K562 (cell line): ENCODE data around the gene ICAM1. TPM values are rescaled to one million over a fixed set of nuclear protein-coding genes. Genes with fewer than 3 reads are reported as not detected.

Source experiments
- ARID4B ChIP-seq: sonication (generic); formaldehyde crosslinking; IDR thresholded peaks from 2 replicates; pipeline ENCODE4 v1.8.0; 2022; ENCODE audit warnings: mild to moderate bottlenecking, missing genetic modification reagents
- DDX20 ChIP-seq: fragments of 450-650 bp; IDR thresholded peaks from 2 replicates; pipeline ENCODE4 v1.6.1; 2016; ENCODE audit warnings: missing genetic modification characterization, low read depth, mild to moderate bottlenecking, missing compliant biosample characterization, moderate library complexity
- DPF2 ChIP-seq: fragments of 450-650 bp; IDR thresholded peaks from 2 replicates; pipeline ENCODE4 v1.6.1; 2016
- FOXA3 ChIP-seq, 2 experiments: fragments of 450-650 bp in 1 of 2; sonication (generic) in 1 of 2; formaldehyde crosslinking; IDR thresholded peaks in 1 of 2; conservative IDR thresholded peaks in 1 of 2; 2 replicates each; pipeline versions ENCODE4 v1.4.0 to v1.8.0; 2020 to 2022; ENCODE audit warnings: mild to moderate bottlenecking in 2 of 2, missing genetic modification reagents in 1 of 2
- HCFC1 ChIP-seq: IDR thresholded peaks from 2 replicates; pipeline ENCODE4 v1.6.1; 2012; ENCODE audit warnings: low read depth, low read length, improper control_type of control experiment
- HDAC3 ChIP-seq: fragments of 450-650 bp; IDR thresholded peaks from 2 replicates; pipeline ENCODE4 v1.6.1; 2018; ENCODE audit warnings: borderline replicate concordance, mild to moderate bottlenecking, moderate library complexity; ENCODE audit not compliant: partially characterized antibody
- HDAC6 ChIP-seq: IDR thresholded peaks from 2 replicates; pipeline ENCODE4 v1.6.1; 2012; ENCODE audit warnings: low read depth, mild to moderate bottlenecking, control low read depth, inconsistent platforms, low read length, moderate library complexity
- HEY1 ChIP-seq: fragments of 250-450 bp; sonication (Bioruptor Pico); IDR thresholded peaks from 2 replicates; pipeline ENCODE4 v1.5.0; 2020; ENCODE audit warnings: mild to moderate bottlenecking, moderate library complexity, borderline replicate concordance
- JUN ChIP-seq, 2 experiments: sonication (generic) in 1 of 2; formaldehyde crosslinking in 1 of 2; IDR thresholded peaks; 2 replicates each; pipeline versions ENCODE4 v1.6.1 to v1.8.0; 2012 to 2022; ENCODE audit warnings: borderline replicate concordance in 2 of 2, mild to moderate bottlenecking in 2 of 2, improper control_type of control experiment in 1 of 2, low read depth in 1 of 2, low read length in 1 of 2, missing genetic modification reagents in 1 of 2
- KDM5B ChIP-seq: fragments of 200-600 bp; sonication (generic); IDR thresholded peaks from 2 replicates; pipeline ENCODE4 v1.6.1; 2012; ENCODE audit warnings: low read depth, mild to moderate bottlenecking, moderate library complexity, low read length, control low read depth, inconsistent platforms; ENCODE audit not compliant: insufficient replicate concordance
- MECOM ChIP-seq: fragments of 250-450 bp; sonication (Bioruptor Pico); IDR thresholded peaks from 2 replicates; pipeline ENCODE4 v1.8.0; 2022; ENCODE audit warnings: inconsistent platforms
- NCOA6 ChIP-seq: fragments of 450-650 bp; IDR thresholded peaks from 2 replicates; pipeline ENCODE4 v1.6.1; 2017; ENCODE audit warnings: mild to moderate bottlenecking
- PHF8 ChIP-seq: fragments of 200-600 bp; sonication (generic); IDR thresholded peaks from 2 replicates; pipeline ENCODE4 v1.6.1; 2012; ENCODE audit warnings: mixed run types, mild to moderate bottlenecking, inconsistent platforms, low read length, moderate library complexity, borderline replicate concordance
- POLR2G ChIP-seq: fragments of 200-400 bp; formaldehyde crosslinking; IDR thresholded peaks from 2 replicates; pipeline ENCODE4 v1.6.1; 2017; ENCODE audit warnings: low read depth, mild to moderate bottlenecking, antibody characterized with exemption, low read length, moderate library complexity
- PRMT5 ChIP-seq: sonication (generic); formaldehyde crosslinking; IDR thresholded peaks from 2 replicates; pipeline ENCODE4 v1.5.0; 2020; ENCODE audit warnings: missing genetic modification reagents
- RAD21 ChIP-seq, 2 experiments: fragments of 250-450 bp in 1 of 2; fragments of 450-650 bp in 1 of 2; sonication (Bioruptor Pico) in 1 of 2; formaldehyde crosslinking in 1 of 2; IDR thresholded peaks in 1 of 2; conservative IDR thresholded peaks in 1 of 2; 2 replicates each; pipeline versions ENCODE4 v1.4.0 to v1.8.0; 2020 to 2022; ENCODE audit warnings: mild to moderate bottlenecking in 2 of 2, moderate library complexity in 1 of 2
- RBBP5 ChIP-seq: fragments of 200-600 bp; sonication (generic); IDR thresholded peaks from 2 replicates; pipeline ENCODE4 v1.6.1; 2012; ENCODE audit warnings: borderline replicate concordance, mild to moderate bottlenecking, low read length, control low read depth, inconsistent platforms; ENCODE audit not compliant: insufficient read depth, poor library complexity, severe bottlenecking
- TAL1 ChIP-seq: fragments of 450-650 bp; IDR thresholded peaks from 2 replicates; pipeline ENCODE4 v1.6.1; 2016; ENCODE audit warnings: mild to moderate bottlenecking
- ZNF785 ChIP-seq: fragments of 250-450 bp; sonication (Bioruptor Pico); IDR thresholded peaks from 2 replicates; pipeline ENCODE4 v1.4.0; 2020; ENCODE audit warnings: mild to moderate bottlenecking
- polyA plus RNA-seq, 8 experiments: library from polyadenylated mRNA; depleted of rRNA in 4 of 8; stranded (reverse) in 5 of 8; unstranded in 3 of 8; fragments of >200 nt; fragmentation: Nextera tagmentation in 2 of 8; fragmentation: Illumina TruSeq in 1 of 8; extraction: Ambion mirVana in 2 of 8; extraction: Trizol in 1 of 8; gene quantifications; 2 replicates each; pipeline versions ENCODE4 v1.2.1 to v1.2.3, GENCODE V29; 2011 to 2014; ENCODE audit warnings: inconsistent platforms in 1 of 8, missing spikeins in 1 of 8
- total RNA-seq, 7 experiments: library from RNA; depleted of rRNA in 6 of 7; stranded (reverse); fragments of >200 nt in 6 of 7; fragmentation: Illumina TruSeq in 2 of 7; extraction: Trizol in 2 of 7; gene quantifications; 2 replicates each; pipeline versions ENCODE4 v1.2.1 to v1.2.3, GENCODE V29; 2011 to 2021; ENCODE audit warnings: low replicate concordance in 1 of 7
- TF ChIP-seq, protein P1 (sequence below): fragments of 450-650 bp; IDR thresholded peaks from 2 replicates; pipeline ENCODE4 v1.6.1; 2016; ENCODE audit warnings: mild to moderate bottlenecking

The ICAM1 gene
- total and polyA plus RNA-seq, 9 of the 15 experiments (the other 6 are each of a cell fraction or from before 2014, with no cell fraction given): 2.3 to 24.4 (median 13.4) TPM

GRCh38 chr19:10333758-10334587 lies 63.1 kb downstream of the ICAM1 start (continued):
- 0 out of 2 replicates have a peak, but pooled peaks have one; percentile 14 for TF ChIP-seq MECOM
- TF ChIP-seq NCOA6: peak; percentile 91
- no peak for TF ChIP-seq HDAC6
- TF ChIP-seq RBBP5: peak; percentile 12
- TF ChIP-seq HEY1 (CRISPR knock-in tag): no peak
- no peak for TF ChIP-seq ARID4B (CRISPR knock-in tag)
- TF ChIP-seq HCFC1: no peak
- peak; percentile 36 to 95; a peak in 2 of 4 replicates for TF ChIP-seq FOXA3 (CRISPR knock-in tag; conservative IDR thresholded peaks at IDR 0.05 in 1 of 2, IDR thresholded peaks at IDR 0.05 in 1 of 2)
- peak; percentile 39 for TF ChIP-seq KDM5B
- TF ChIP-seq RAD21 (CRISPR knock-in tag; conservative IDR thresholded peaks at IDR 0.05 in 1 of 2, IDR thresholded peaks at IDR 0.05 in 1 of 2): no peak
- TF ChIP-seq, protein P1, sequence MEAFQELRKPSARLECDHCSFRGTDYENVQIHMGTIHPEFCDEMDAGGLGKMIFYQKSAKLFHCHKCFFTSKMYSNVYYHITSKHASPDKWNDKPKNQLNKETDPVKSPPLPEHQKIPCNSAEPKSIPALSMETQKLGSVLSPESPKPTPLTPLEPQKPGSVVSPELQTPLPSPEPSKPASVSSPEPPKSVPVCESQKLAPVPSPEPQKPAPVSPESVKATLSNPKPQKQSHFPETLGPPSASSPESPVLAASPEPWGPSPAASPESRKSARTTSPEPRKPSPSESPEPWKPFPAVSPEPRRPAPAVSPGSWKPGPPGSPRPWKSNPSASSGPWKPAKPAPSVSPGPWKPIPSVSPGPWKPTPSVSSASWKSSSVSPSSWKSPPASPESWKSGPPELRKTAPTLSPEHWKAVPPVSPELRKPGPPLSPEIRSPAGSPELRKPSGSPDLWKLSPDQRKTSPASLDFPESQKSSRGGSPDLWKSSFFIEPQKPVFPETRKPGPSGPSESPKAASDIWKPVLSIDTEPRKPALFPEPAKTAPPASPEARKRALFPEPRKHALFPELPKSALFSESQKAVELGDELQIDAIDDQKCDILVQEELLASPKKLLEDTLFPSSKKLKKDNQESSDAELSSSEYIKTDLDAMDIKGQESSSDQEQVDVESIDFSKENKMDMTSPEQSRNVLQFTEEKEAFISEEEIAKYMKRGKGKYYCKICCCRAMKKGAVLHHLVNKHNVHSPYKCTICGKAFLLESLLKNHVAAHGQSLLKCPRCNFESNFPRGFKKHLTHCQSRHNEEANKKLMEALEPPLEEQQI: no peak
- TF ChIP-seq HDAC3: peak; percentile 14
- TF ChIP-seq PHF8: peak; percentile 13; the same call in 1 of the 2 replicates
- TF ChIP-seq DDX20 (tag): no peak
- TF ChIP-seq PRMT5 (CRISPR knock-in tag): no peak
- no peak for TF ChIP-seq ZNF785 (CRISPR knock-in tag)
- TF ChIP-seq TAL1: peak; percentile 77
- no peak for TF ChIP-seq JUN (IDR thresholded peaks at IDR 0.05; ENCODE audit: borderline replicate concordance, low read depth, low read length)
- TF ChIP-seq JUN (CRISPR knock-in tag; IDR thresholded peaks at IDR 0.05; ENCODE audit: borderline replicate concordance): no peak
- peak; percentile 20; the same call in 1 of the 2 replicates for TF ChIP-seq DPF2
- TF ChIP-seq POLR2G: no peak
